IMR-90 (cell line): ENCODE data around the gene F2RL1.
"Not testable (repeated sequence)": the region's sequence is repeated elsewhere in the genome, so short reads cannot be mapped to it uniquely, and the experiment has no call there.

Experiments
- BHLHE40 ChIP-seq: fragments of 150-350 bp; IDR thresholded peaks from 2 replicates; pipeline ENCODE4 v1.6.1; 2016; ENCODE audit warnings: mild to moderate bottlenecking, low read depth, low read length
- CHD1 ChIP-seq: IDR thresholded peaks from 2 replicates; pipeline ENCODE4 v1.6.1; 2012; ENCODE audit warnings: low read depth, low read length, improper control_type of control experiment

- not testable (repeated sequence) for TF ChIP-seq BHLHE40, CHD1
Observed at GRCh38 chr5:76789275-76789674, 29.6 kb upstream of the F2RL1 start.
